ENCODE results near the gene UBTD2.
A peak's percentile ranks its signal among the peaks of the same experiment; 100 is the strongest.

UBTD2 gene

DNA sequence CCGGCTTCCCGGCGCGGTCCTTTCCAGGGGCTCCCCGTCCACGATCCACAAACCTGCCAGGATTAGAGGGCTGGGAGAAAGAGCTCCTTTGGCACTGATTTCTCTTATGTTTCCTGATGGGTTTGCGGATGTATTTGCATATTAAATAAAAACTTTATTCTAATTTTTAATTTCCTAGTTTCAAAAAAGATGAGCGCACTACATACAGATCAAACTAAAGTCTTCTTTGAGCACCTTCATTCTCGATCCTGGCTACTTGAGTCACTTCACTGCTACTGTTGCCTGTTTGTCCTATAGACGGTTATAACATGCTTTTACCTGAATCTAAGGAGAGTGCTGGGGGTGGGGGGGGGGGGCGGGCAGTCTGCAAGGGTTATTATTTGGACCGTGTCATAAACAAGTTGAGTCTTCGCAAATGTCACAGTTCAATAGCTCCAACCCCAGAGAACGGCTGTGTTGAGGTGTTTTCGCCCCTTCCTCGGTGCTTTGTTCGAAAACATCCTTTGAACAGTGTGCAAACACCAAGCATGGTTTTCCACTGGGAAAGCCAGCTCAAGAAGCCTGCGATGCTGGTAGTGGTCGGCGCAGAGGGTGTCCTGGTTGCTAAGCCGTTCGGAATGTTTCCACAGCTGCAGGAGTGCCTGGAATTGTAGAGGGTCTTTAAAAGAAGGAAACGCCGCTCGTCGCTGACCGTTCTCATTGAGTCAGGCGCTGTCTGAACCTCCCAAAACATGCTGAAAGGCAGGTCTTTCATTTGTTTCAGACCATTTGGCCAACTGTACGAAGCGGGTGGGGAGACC is 94.5 kb downstream of the UBTD2 start:
- DNase-seq: no peak

DNA sequence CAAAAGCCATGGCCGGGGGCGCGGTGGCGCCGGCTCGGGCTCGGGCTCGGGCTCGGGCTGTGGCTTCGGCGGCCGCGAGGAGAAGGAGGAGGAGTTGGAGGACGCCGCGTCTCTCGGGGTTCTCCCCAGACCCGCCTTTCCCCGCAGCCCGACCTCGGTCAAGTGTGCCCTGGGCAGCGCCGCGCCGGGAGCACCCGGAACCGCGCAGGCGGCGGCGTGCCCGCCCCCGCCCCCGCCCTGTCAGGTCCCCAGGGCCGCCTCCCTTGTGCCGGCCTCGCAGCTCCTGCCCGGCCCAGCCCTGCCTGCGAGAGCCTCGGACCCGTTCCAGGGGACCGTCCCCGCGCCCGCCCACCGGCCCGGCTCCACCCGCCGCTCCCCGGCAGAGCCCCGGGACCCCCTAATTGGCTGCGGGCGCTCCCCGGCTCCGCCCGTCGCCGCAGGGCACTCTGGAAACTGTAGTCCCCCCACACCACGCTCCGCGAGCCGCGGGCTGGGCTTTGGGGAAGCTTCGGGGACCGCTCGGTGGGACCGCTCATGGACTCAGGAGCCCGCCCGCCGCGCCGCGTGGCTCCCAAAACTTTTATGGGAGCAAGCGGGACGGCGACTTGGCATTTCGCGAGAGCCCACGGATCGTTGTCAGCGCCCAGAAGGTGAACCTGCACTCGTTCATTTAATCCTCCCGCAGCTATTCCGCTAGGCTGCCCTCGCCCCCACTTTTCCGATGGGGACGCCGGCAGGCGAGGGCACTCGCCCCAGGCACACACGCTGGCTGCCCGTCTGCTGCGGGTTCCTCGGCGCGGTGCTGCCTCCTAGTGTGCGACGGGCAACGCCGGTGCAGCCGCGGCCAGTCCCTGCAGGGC is 95.3 kb downstream of the UBTD2 start, which contains the start of gene STK10:
STK10 (minus strand) TSS at position 192 of the 860 bp plus-strand sequence; CDS start at position 10, 182 bp downstream.
- DNase-seq: peak; percentile 88

DNA sequence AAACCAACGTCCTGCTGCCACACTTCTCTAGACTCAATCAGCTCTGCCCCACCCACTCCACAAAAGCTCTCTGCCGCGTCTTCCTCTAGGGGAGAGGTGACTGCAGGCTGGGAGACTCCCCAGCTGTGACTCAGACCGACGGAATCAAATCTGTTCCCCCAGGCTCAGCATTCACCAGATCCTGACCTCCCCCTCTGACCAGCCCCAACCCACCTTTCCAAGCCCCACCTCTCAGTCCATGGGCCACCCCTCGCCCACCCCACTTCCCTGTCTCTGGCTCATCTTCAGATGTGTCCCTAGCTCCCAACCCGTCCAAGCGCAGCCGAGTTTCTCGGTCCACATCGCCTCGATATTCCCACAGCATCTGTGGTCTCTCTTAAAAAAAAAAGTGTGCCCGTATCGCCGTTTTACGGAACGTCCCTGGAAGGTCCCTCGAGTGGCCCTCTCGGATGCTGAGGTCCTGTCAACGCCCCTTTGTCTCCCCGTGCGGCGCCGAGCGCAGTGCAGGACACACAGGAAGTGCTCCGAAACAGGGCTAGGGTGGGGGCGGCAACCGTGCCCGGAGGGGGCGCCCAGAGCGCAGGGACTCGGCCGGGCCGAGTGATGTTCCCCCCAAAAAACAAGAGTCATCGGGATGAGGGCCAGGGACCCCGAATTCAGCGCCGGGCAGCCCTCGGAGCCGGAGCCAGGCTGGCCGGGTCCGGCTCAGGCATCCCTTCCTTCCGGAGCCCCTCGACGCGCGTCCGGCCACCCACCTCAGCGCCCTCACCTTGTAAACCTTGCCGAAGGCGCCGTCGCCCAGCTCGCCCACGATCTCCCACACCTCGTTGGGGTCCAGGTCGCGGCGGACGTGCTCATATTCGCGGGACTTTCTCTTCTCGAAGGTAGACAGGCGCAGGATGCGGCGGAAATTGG is 96.2 kb downstream of the UBTD2 start:
- peak; percentile 78 for DNase-seq

DNA sequence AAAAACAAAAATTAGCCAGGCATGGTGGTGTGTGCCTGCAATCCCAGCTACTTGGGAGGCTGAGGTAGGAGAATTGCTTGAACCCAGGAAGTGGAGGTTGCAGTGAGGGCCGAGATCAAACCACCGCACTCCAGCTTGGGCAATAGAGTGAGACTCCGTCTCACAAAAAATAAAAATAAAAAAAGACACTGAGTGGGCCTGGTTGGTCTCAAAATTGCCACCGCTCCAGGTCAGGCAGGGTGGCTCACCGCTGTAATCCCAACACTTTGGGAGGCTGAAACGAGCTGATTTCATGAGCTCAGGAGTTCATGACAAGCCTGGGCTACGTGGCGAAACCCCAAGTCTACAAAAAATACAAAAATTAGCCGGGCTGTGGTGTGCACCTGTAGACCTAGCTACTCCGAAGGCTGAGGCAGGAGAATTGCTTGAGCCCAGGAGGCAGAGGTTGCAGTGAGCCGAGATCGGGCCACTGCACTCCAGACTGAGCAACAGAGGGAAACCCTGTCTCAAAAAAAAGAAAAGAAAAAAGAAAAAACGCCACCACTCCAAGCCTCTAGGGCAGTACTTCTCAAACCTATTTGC is 97.4 kb downstream of the UBTD2 start:
- DNase-seq: no peak

- no peak for DNase-seq
These were observed 98.5 kb downstream of the UBTD2 start for GRCh38 chr5:172185096-172185461.

- no peak for DNase-seq
These were observed 99.7 kb downstream of the UBTD2 start for GRCh38 chr5:172183881-172184280.

- no peak for DNase-seq
These were observed 101.3 kb downstream of the UBTD2 start for GRCh38 chr5:172182291-172182690.

DNA sequence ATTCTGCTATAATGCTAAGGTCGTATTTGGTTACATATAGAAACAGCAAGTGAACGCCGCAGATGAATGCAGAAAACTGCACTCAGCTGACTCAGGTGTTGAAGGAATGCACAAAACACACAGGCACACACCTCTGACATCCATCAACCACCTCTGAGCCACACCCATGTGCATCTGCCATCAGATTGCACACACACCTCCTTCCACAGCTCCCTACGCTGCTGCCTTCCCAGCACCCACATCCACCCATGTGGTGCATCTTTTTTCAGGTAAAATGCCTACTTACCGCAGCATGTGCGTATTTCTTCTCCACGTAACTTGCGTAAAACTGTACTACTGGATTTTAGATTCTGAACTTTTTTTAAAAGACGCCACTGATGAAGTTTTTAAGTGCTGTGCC is 102.6 kb downstream of the UBTD2 start:
- no peak for DNase-seq

DNA sequence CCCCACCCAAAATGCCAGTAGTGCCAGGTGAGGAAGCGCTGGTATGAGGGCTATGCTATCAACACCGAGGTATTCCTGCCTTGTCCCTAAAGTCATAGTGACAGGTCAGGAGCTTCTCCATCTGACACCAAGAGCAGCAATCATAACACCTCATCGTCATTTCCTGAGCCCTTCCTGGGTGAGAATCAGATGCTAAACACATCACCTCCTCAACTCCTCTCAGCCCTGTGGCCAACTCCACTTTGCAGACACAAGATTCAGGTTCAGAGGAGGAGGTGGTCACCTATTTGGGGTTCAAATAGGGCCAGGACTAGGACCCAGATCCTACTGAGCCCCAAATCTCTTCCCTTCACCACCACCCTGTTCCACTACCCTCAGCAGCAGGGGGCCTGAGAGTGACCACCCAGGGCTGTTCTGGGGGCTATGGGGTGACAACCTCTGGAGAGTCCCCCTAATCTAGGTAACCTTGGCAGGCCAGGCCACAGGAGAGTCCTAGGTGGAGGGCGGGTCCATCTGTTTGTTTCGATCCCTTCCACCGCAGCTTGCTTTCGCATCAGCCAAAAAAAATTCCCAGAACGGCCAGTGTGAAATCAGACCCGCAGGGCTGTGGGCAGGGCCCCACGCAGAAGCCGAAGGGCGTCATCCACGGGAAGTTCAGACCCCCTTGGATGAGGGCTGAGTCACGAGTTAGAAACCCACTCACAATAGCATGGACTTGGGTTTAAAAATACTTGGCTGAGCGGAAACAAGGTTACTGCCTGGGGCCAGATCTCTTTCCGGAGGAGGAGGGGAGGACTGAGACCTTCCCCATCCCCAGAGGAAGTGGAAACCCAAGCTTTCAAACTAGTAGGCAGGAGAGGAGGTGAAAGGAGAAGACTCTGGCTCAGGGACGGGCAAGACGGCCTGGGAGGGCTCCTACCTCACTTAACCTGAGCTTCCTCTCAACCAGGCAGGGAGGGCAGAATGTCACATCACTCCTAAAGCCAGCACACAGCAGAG is 104.3 kb downstream of the UBTD2 start:
- peak; percentile 58 for DNase-seq

DNA sequence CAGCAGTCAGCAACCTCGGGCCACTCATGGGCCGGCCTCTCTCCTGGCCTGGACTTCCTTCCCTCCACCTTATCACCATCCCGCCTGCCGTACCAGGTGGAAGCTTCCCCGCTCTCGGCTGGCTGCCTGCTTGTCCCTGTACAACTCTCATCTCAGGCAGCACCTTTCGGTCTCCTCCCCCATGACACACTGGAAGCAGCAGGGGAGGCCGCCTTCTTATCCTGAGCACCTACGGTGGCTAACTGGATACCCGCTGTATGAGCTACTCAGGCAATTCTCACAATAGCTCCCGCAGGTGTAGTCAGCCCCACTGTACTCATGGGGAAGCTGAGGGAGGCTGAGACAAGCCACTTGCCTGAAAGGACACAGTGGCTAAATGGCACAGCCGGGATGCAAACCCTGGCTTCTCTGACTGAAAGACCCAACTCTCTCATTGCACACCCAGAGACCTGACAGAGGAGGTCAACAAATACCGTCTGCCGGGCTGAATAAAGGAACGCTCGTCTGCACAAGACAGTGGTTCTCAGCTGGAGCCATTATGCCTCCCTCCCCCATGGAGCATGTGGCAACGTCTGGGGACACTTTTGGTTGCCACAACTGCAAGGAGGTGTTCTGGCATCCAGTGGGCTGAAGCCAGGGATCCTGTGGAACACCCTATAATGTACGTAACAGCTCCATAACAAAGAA is 105.1 kb downstream of the UBTD2 start:
- DNase-seq: no peak

- no peak for DNase-seq
These were observed 106.4 kb downstream of the UBTD2 start for GRCh38 chr5:172177176-172177575.

DNA sequence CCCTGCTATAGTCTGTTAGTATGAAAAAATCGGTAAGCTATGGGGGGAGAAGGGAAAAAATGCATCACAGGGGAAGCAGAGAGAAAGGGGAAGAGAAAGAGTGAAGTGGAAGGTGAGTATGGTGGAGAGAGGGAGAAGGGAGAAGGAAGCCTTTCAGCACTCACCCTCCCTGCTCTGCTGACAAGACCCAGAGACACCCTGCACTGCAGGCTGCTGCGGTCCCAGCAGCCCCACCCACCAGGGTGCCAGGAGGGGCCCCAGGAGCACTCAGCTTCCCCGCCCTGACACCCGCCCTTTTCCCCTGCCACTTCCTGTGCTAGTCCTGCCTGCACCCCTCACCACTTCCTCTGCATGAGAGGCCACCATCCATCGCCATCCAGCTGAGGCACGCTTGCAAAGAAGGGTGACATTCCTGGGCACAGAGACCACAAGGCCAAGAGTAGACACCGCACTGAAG is 108.3 kb downstream of the UBTD2 start:
- peak; percentile 89 for DNase-seq

DNA sequence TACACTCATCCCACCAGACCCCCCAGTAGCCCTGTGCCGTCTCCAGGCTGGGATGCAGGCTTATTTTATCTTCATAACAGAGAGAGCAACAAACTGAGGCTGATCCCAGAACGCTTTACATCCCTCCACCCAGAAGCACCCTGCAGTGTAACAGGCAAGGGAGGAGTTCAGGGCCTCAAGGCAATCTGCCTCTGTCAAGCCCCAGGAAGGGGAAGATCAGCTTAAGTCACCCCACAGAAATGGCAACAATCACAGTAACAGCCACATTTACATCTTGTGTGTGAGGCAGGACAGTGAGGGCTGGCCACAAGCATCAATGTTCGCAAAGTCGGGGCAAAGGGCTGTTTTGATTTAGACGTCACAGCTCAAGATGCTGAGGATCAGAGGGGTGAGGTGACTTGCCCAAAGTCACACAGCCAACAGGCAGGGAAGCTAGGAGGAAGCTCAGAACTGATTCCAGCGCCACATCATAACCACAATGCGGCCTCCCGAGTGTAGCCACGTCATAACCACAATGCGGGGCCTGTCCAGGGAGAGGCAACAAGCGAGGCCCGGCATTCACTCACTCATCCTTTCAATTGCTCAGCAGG is 109.9 kb downstream of the UBTD2 start:
- peak; percentile 82 for DNase-seq

DNA sequence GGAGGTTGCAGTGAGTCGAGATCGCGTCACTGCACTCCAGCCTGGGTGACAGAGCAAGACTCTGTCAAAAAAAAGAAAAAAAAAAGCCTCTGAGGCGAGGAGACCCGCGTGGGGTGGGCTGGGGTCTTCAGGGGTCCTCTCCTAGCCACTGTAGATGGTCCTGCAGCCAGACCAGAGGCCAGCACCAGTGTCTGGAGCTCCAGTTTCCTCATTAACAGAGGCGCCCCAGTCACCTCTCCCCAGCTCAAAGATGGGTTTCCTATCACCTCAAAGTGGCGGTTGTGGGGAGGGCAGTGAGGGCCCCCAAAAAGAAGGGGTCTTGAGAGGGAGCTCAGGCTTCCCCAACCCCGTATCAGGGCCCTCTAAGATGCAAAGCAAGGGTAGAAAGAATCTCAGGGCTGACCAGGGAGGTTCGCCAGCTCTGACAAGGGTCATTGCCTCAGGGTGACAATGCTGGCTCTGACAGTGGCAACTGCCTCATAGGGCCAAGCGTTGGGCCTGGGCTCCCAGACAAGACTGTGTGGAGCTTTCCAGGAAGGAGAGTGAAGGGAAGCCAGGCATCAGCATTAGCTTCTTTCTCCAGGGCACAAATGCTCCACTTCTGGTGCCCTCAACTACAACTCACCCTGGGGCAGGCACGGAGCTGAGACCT is 110.5 kb downstream of the UBTD2 start:
- DNase-seq: no peak

- no peak for DNase-seq
These were observed 112.4 kb downstream of the UBTD2 start for GRCh38 chr5:172171118-172171517.

- no peak for DNase-seq
These were observed 113.3 kb downstream of the UBTD2 start for GRCh38 chr5:172170251-172170701.

DNA sequence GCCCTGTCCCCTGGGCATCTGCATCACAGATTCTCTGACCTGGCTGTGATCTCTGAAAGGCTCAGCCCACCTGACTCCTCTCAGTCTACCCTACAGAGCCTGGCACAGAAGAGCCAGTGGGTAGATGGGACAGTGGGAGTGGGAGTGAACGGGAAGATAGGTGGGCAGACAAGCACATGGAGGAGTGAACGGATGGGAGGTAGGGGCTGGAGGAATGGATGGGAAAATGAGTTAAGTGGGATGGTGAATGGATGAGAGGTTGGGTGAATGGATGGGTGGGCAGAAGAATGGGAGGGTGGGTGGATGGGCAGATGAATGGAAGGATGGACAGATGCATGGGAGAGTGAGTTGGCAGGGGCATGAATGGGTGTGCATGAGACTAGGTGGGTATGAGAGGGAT is 114.3 kb downstream of the UBTD2 start:
- no peak for DNase-seq

DNA sequence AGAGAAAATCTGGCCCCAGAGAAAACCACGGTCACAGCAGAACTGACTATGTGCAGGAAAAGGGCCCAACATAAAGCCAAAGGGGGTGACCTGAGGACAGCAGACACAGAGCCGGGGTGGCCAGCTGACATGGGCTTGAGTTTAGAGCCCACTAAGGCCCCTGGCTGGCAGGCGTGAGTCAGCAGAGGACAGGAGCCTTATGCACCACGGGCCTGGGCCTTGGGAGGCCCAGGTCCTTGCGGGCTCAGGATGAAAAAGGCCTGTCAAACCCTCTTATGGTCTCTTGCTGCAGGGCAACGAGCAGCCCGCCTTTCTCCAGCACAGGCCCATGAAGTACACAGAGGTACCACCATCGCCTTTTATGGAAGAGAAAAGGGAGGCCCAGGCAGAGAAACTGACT is 115.3 kb downstream of the UBTD2 start:
- no peak for DNase-seq

GRCh38 chr5:172167895-172168294 is 115.7 kb downstream of the UBTD2 start:
- DNase-seq: no peak

Measured in stimulated activated CD4-positive, alpha-beta T cell treated with anti-CD3 and anti-CD28 coated beads, Interleukin-4, amount 100 ng/mL, for 24 hours (primary cell).